HEK293 (cell line): Measurements from ENCODE around the gene SLC17A3.

Experiments used
- CTCF ChIA-PET: fragments of 350-600 bp; formaldehyde crosslinking; extraction: SDS; loops from one replicate; lab custom pipeline; 2021; ENCODE audit warnings: antibody characterized with exemption; lab: Yijun Ruan, JAX
- POLR2A ChIA-PET: fragments of 300-600 bp; formaldehyde crosslinking; extraction: SDS; loops from one replicate; lab custom pipeline; 2020; ENCODE audit warnings: antibody characterized with exemption, inconsistent platforms; lab: Yijun Ruan, JAX
- H3K27ac ChIP-seq: fragments of 200-500 bp; sonication (Bioruptor generic); 2 replicates; pipeline ENCODE4 v1.5.1; 2014; ENCODE audit warnings: low read depth, low read length, control low read depth, inconsistent platforms; ENCODE audit errors: extremely low read depth
- H3K36me3 ChIP-seq, 2 experiments: fragments of 200-500 bp in 1 of 2; sonication (Bioruptor generic) in 1 of 2; 1 replicate in 1 of 2; 2 replicates in 1 of 2; pipeline ENCODE4 v1.5.1; 2014 to 2017; ENCODE audit warnings: inconsistent platforms in 2 of 2, low read length in 2 of 2; ENCODE audit not compliant: control insufficient read depth in 2 of 2, insufficient read depth in 1 of 2
- H3K4me1 ChIP-seq: fragments of 200-500 bp; sonication (Bioruptor generic); 2 replicates; pipeline ENCODE4 v1.5.1; 2014; ENCODE audit warnings: mild to moderate bottlenecking, low read length, inconsistent platforms; ENCODE audit not compliant: control insufficient read depth, insufficient read depth
- H3K4me3 ChIP-seq: 2 replicates; pipeline ENCODE4 v1.5.1; 2011; ENCODE audit warnings: low read depth, mild to moderate bottlenecking, control low read depth, low read length, moderate library complexity
- H3K9me3 ChIP-seq: fragments of 200-500 bp; sonication (Bioruptor generic); 2 replicates; pipeline ENCODE4 v1.5.1; 2014; ENCODE audit warnings: low read depth, low read length, inconsistent platforms; ENCODE audit not compliant: control insufficient read depth, insufficient read depth
- BCL11A ChIP-seq: fragments of 450-650 bp; formaldehyde crosslinking; IDR thresholded peaks from 2 replicates; pipeline ENCODE4 v1.5.1; 2016; ENCODE audit warnings: low read depth, missing biosample characterization, missing genetic modification characterization
- EGR2 ChIP-seq: fragments of 450-650 bp; formaldehyde crosslinking; IDR thresholded peaks from 2 replicates; pipeline ENCODE4 v1.5.1; 2016; ENCODE audit warnings: low read depth, missing biosample characterization, missing genetic modification characterization
- IKZF3 ChIP-seq: fragments of 450-650 bp; IDR thresholded peaks from 2 replicates; pipeline ENCODE4 v1.5.0; 2018; ENCODE audit warnings: missing biosample characterization, mild to moderate bottlenecking, missing genetic modification characterization, moderate library complexity
- SCRT2 ChIP-seq: fragments of 450-650 bp; formaldehyde crosslinking; IDR thresholded peaks from 2 replicates; pipeline ENCODE4 v1.5.1; 2016; ENCODE audit warnings: missing biosample characterization, missing genetic modification characterization
- TCF7L2 ChIP-seq: IDR thresholded peaks from 2 replicates; pipeline ENCODE4 v1.6.1; 2011; ENCODE audit warnings: low read depth, mild to moderate bottlenecking, inconsistent platforms, low read length, moderate library complexity, borderline replicate concordance
- ZFHX2 ChIP-seq: fragments of 450-650 bp; formaldehyde crosslinking; conservative IDR thresholded peaks from 2 replicates; pipeline ENCODE4 v1.5.1; 2016; ENCODE audit warnings: missing biosample characterization, missing genetic modification characterization
- ZNF133 ChIP-seq: fragments of 450-650 bp; formaldehyde crosslinking; IDR thresholded peaks from 2 replicates; pipeline ENCODE4 v1.5.1; 2016; ENCODE audit warnings: missing biosample characterization, missing genetic modification characterization
- ZNF239 ChIP-seq: fragments of 450-650 bp; formaldehyde crosslinking; IDR thresholded peaks from 2 replicates; pipeline ENCODE4 v1.5.1; 2016; ENCODE audit warnings: missing biosample characterization, missing genetic modification characterization
- ZNF24 ChIP-seq: fragments of 450-650 bp; formaldehyde crosslinking; IDR thresholded peaks from 2 replicates; pipeline ENCODE4 v1.5.1; 2016; ENCODE audit warnings: missing biosample characterization, missing genetic modification characterization
- ZNF433 ChIP-seq: fragments of 450-650 bp; formaldehyde crosslinking; IDR thresholded peaks from 2 replicates; pipeline ENCODE4 v1.5.1; 2016; ENCODE audit warnings: missing biosample characterization, missing genetic modification characterization, low read depth
- ZNF48 ChIP-seq: fragments of 450-650 bp; formaldehyde crosslinking; IDR thresholded peaks from 2 replicates; pipeline ENCODE4 v1.5.1; 2016; ENCODE audit warnings: missing biosample characterization, missing genetic modification characterization
- ZNF623 ChIP-seq: fragments of 450-650 bp; formaldehyde crosslinking; IDR thresholded peaks from 2 replicates; pipeline ENCODE4 v1.5.1; 2016; ENCODE audit warnings: missing biosample characterization, missing genetic modification characterization
- ZNF624 ChIP-seq: fragments of 450-650 bp; formaldehyde crosslinking; IDR thresholded peaks from 2 replicates; pipeline ENCODE4 v1.5.1; 2017; ENCODE audit warnings: missing biosample characterization, missing genetic modification characterization
- ZNF664 ChIP-seq: fragments of 450-650 bp; formaldehyde crosslinking; IDR thresholded peaks from 2 replicates; pipeline ENCODE4 v1.5.1; 2016; ENCODE audit warnings: missing biosample characterization, missing genetic modification characterization
- ZNF670 ChIP-seq: fragments of 450-650 bp; formaldehyde crosslinking; IDR thresholded peaks from 2 replicates; pipeline ENCODE4 v1.5.1; 2016; ENCODE audit warnings: missing biosample characterization, missing genetic modification characterization, low read depth
- ZNF747 ChIP-seq: fragments of 450-650 bp; formaldehyde crosslinking; IDR thresholded peaks from 2 replicates; pipeline ENCODE4 v1.5.1; 2016; ENCODE audit warnings: missing biosample characterization, missing genetic modification characterization
- ZNF785 ChIP-seq: fragments of 450-650 bp; formaldehyde crosslinking; IDR thresholded peaks from 2 replicates; pipeline ENCODE4 v1.5.1; 2016; ENCODE audit warnings: missing biosample characterization, missing genetic modification characterization
- TF ChIP-seq, protein P1 (sequence below): fragments of 450-650 bp; formaldehyde crosslinking; IDR thresholded peaks from 2 replicates; pipeline ENCODE4 v1.5.1; 2017; ENCODE audit warnings: missing biosample characterization, missing genetic modification characterization
- TF ChIP-seq, protein P2 (sequence below): fragments of 450-650 bp; formaldehyde crosslinking; IDR thresholded peaks from 2 replicates; pipeline ENCODE4 v1.5.1; 2017; ENCODE audit warnings: missing biosample characterization, mild to moderate bottlenecking, missing genetic modification characterization, moderate library complexity
- TF ChIP-seq, protein P3 (sequence below): fragments of 450-650 bp; formaldehyde crosslinking; IDR thresholded peaks from 2 replicates; pipeline ENCODE4 v1.5.1; 2016; ENCODE audit warnings: missing biosample characterization, missing genetic modification characterization
- TF ChIP-seq, protein P4 (sequence below): fragments of 450-650 bp; formaldehyde crosslinking; IDR thresholded peaks from 2 replicates; pipeline ENCODE4 v1.5.1; 2016; ENCODE audit warnings: missing biosample characterization, missing genetic modification characterization
- TF ChIP-seq, protein P5 (sequence below): fragments of 450-650 bp; formaldehyde crosslinking; IDR thresholded peaks from 2 replicates; pipeline ENCODE4 v1.5.1; 2016; ENCODE audit warnings: missing biosample characterization, missing genetic modification characterization

Gene SLC17A3

DNA sequence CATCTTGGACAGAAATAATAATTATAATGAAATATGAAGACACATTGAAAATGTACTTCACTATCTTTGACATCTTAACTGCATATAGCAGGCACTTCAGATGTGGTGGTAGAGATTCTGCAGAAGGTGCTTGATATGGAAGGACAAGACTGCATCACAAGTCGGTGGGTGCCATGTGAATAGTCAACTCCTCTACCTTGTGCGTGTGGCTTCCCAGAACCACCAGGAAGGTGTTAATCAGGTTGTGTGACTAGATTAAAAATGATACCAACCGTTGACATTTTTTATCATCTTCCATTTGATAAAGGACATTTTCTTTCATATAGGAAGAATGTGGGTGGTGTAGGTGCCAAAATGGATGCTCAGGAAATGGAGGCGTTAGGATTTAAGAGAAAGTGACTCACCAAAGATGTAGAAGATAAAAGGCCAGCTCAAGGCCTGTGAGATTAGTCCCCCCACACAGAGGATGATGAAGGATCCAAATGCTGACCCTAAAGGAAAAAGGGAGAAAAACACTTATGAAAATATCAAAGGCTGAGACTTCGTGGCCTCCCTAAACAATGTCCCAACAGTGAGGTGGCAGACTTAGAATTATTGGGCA, 44.1 kb upstream of the SLC17A3 start:
- CTCF ChIA-PET: interaction anchor here (0.9 to 1.1 kb wide), 2 partner anchors 9 to 10 kb away, joined by 3 read pairs; no protein-coding TSS in a partner anchor
- Histone ChIP-seq H3K27ac (no peak overlapping the region), H3K36me3 (no peaks in the 10 kb centered on the region), H3K4me3 (no peak overlapping the region), H3K9me3 (no peaks in the 10 kb centered on the region), H3K4me1 (no peaks in the 10 kb centered on the region)
- POLR2A ChIA-PET: interaction anchor here (0.6 kb wide), 1 partner anchor 564 kb away, joined by 6 read pairs; no protein-coding TSS in a partner anchor
- TF ChIP-seq ZNF747 (tag by site-specific recombination) (no peak), ZNF433 (tag by site-specific recombination) (no peak), IKZF3 (tag by site-specific recombination) (no peak), ZNF670 (tag by site-specific recombination) (no peak), ZNF48 (tag by site-specific recombination) (no peak), ZNF24 (tag by site-specific recombination) (no peak), EGR2 (tag by site-specific recombination) (peak; percentile 51)
- TF ChIP-seq, protein P1, sequence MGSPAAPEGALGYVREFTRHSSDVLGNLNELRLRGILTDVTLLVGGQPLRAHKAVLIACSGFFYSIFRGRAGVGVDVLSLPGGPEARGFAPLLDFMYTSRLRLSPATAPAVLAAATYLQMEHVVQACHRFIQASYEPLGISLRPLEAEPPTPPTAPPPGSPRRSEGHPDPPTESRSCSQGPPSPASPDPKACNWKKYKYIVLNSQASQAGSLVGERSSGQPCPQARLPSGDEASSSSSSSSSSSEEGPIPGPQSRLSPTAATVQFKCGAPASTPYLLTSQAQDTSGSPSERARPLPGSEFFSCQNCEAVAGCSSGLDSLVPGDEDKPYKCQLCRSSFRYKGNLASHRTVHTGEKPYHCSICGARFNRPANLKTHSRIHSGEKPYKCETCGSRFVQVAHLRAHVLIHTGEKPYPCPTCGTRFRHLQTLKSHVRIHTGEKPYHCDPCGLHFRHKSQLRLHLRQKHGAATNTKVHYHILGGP (tag by site-specific recombination): no peak
- TF ChIP-seq, all 188 proteins: peak for 1

DNA sequence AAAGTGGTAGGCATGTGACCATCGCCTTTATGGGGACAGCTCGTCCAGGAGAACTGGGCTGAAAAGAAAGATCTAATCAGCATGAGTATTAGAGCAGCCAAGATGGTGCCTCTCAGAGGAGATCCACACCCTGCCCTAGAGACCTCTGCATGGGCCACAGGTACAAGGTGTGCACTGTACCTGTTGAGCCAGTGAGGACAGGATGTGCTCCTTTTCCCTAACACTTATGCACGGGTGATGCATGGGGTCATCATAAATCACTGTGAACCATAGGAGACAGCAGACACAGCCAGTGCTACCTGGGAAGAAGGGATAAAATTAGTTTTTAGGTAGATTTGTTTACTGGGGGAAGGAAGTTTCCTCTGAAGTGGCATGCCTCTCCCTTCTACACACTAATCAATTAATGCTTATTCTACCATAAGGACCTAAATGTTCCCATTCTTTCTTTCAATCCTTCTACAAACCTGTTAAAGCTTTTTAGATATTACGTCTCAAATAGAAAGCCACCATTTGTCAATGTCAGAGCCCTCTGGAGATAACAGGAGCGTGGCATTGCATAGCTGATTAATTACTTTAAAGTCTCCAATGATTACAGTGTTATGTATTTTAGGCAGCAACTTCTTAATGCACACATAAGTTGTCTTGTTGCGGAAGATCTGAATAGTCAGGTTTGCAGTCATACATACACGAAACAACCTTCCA, 42.9 kb upstream of the SLC17A3 start:
- no peaks in the 10 kb centered on the region for H3K9me3 ChIP-seq
- TF ChIP-seq, protein P2, sequence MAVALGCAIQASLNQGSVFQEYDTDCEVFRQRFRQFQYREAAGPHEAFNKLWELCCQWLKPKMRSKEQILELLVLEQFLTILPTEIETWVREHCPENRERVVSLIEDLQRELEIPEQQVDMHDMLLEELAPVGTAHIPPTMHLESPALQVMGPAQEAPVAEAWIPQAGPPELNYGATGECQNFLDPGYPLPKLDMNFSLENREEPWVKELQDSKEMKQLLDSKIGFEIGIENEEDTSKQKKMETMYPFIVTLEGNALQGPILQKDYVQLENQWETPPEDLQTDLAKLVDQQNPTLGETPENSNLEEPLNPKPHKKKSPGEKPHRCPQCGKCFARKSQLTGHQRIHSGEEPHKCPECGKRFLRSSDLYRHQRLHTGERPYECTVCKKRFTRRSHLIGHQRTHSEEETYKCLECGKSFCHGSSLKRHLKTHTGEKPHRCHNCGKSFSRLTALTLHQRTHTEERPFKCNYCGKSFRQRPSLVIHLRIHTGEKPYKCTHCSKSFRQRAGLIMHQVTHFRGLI (tag by site-specific recombination): no peak
- TF ChIP-seq ZNF239: no peak
- TF ChIP-seq ZNF670 (tag by site-specific recombination): no peak
- TF ChIP-seq SCRT2 (tag by site-specific recombination): peak; percentile 53; the same call in 1 of the 2 replicates
- no peaks in the 10 kb centered on the region for H3K4me1 ChIP-seq
- no peak overlapping the region for H3K27ac ChIP-seq
- ChIA-PET CTCF (no interaction called here), POLR2A (no interaction called here)
- H3K36me3 ChIP-seq: no peaks in the 10 kb centered on the region
- H3K4me3 ChIP-seq: no peak overlapping the region

DNA sequence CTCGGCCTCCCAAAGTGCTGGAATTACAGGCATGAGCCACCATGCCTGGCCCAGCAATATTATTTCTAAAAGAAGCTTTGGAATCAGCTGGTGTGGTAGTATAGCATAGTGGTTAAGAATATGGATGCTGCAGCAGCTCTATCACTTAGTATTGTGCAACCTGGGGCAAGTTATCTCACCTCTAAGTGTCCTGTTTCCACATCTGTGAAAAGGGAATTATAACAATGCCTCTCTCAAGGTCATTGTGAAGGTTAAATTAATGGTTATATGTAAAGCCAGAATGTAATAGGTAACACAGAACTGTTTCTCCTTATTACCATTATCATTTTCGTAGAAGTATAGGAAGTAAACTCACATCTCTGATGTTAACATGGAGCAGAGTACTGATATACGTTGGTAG, 42.3 kb upstream of the SLC17A3 start:
- Histone ChIP-seq H3K4me3 (no peak overlapping the region), H3K9me3 (no peaks in the 10 kb centered on the region), H3K36me3 (no peaks in the 10 kb centered on the region), H3K4me1 (no peaks in the 10 kb centered on the region), H3K27ac (no peak overlapping the region)
- ChIA-PET CTCF (no interaction called here), POLR2A (no interaction called here)
- no peak for TF ChIP-seq ZNF664
- TF ChIP-seq ZNF133 (tag by site-specific recombination): no peak
- TF ChIP-seq ZNF624 (tag by site-specific recombination): no peak
- no peak for TF ChIP-seq ZFHX2
- no peak for TF ChIP-seq TCF7L2
- TF ChIP-seq, protein P3, sequence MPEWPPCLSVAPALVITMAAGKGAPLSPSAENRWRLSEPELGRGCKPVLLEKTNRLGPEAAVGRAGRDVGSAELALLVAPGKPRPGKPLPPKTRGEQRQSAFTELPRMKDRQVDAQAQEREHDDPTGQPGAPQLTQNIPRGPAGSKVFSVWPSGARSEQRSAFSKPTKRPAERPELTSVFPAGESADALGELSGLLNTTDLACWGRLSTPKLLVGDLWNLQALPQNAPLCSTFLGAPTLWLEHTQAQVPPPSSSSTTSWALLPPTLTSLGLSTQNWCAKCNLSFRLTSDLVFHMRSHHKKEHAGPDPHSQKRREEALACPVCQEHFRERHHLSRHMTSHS (tag by site-specific recombination): no peak
- TF ChIP-seq ZNF48 (tag by site-specific recombination): no peak
- no peak for TF ChIP-seq ZNF785 (tag by site-specific recombination)
- no peak for TF ChIP-seq ZNF623 (tag by site-specific recombination)
- no peak for TF ChIP-seq BCL11A (tag by site-specific recombination)
- TF ChIP-seq, protein P4, sequence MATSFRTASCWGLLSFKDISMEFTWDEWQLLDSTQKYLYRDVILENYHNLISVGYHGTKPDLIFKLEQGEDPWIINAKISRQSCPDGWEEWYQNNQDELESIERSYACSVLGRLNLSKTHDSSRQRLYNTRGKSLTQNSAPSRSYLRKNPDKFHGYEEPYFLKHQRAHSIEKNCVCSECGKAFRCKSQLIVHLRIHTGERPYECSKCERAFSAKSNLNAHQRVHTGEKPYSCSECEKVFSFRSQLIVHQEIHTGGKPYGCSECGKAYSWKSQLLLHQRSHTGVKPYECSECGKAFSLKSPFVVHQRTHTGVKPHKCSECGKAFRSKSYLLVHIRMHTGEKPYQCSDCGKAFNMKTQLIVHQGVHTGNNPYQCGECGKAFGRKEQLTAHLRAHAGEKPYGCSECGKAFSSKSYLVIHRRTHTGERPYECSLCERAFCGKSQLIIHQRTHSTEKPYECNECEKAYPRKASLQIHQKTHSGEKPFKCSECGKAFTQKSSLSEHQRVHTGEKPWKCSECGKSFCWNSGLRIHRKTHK (tag by site-specific recombination): no peak
- TF ChIP-seq, protein P5, sequence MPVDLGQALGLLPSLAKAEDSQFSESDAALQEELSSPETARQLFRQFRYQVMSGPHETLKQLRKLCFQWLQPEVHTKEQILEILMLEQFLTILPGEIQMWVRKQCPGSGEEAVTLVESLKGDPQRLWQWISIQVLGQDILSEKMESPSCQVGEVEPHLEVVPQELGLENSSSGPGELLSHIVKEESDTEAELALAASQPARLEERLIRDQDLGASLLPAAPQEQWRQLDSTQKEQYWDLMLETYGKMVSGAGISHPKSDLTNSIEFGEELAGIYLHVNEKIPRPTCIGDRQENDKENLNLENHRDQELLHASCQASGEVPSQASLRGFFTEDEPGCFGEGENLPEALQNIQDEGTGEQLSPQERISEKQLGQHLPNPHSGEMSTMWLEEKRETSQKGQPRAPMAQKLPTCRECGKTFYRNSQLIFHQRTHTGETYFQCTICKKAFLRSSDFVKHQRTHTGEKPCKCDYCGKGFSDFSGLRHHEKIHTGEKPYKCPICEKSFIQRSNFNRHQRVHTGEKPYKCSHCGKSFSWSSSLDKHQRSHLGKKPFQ (tag by site-specific recombination): no peak
